ENCODE results near the gene SAA2. TPM values are rescaled to one million over a fixed set of nuclear protein-coding genes. Genes with fewer than 3 reads are reported as not detected.

SAA2 gene
- total and polyA plus RNA-seq, 2 of the 4 experiments (the other 2 are of a cell fraction): not detected

DNA sequence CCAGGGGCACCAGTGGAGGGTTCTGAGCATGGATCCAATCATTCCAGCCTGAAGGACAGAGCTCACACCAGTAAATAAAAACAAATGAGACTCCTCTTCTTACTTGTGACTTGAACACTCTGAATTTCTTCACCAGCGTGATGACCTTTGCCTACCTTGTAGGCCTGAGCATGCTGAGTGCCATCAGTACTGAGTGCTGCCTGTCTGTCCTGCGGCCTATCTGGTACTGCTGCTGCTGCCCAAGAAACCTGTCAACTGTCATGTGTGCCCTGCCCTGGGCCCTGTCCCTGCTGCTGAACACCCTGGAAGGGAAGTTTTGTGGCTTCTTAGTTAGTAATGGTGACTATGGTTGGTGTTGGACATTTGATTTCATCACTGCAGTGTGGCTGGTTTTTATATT, 51.9 kb downstream of the SAA2 start:
- no peak for ATAC-seq (ENCODE audit: low read depth)
- no TSS peak for BruUV-seq (replicated peaks)

More for the DNA sequence above, 51.9 kb downstream of the SAA2 start:
- Histone ChIP-seq H3K27ac (ENCODE audit: insufficient read depth, low read length) (no peak overlapping the region), H2BK5ac (ENCODE audit: low read depth, low read length, poor library complexity, severe bottlenecking) (no peak overlapping the region), H2BK15ac (ENCODE audit: low read depth, low read length) (no peak overlapping the region), H3K56ac (ENCODE audit: extremely low read depth, insufficient read depth, low read length) (no peak overlapping the region), H3K18ac (ENCODE audit: low read depth, low read length) (no peak overlapping the region), H2BK20ac (ENCODE audit: low read depth, low read length) (no peak overlapping the region), H3K23ac (ENCODE audit: low read depth, low read length) (no peak overlapping the region), H3K9me1 (ENCODE audit: insufficient read depth, low read length) (no peaks in the 10 kb centered on the region), H3K14ac (replicated peaks; ENCODE audit: low read depth, low read length) (no peak overlapping the region), H3K9me3 (ENCODE audit: control insufficient read depth, insufficient read depth, low read length) (no peaks in the 10 kb centered on the region), H4K5ac (ENCODE audit: low read depth, low read length) (no peak overlapping the region), H2BK120ac (ENCODE audit: low read depth, low read length) (no peak overlapping the region), H2AK9ac (replicated peaks; ENCODE audit: low read depth, low read length, poor library complexity) (no peak overlapping the region), H4K91ac (ENCODE audit: insufficient read depth, low read depth, low read length) (no peak overlapping the region), H3K9ac (ENCODE audit: low read depth, low read length) (no peak overlapping the region), H3K4ac (ENCODE audit: low read depth, low read length) (no peak overlapping the region), H2AK5ac (ENCODE audit: low read depth, low read length) (no peak overlapping the region), H4K8ac (ENCODE audit: low read depth in 2 of 2, low read length in 2 of 2) (no peak overlapping the region), H3K4me3 (ENCODE audit: insufficient read depth, low read depth, low read length) (no peak overlapping the region), H3K4me1 (ENCODE audit: control insufficient read depth, insufficient read depth, low read length) (no peaks in the 10 kb centered on the region), H3K36me3 (ENCODE audit: control insufficient read depth, insufficient read depth, low read length) (no peaks in the 10 kb centered on the region), H2AFZ (replicated peaks; ENCODE audit: low read length, poor library complexity) (no peak overlapping the region), H3K27me3 (ENCODE audit: control insufficient read depth, insufficient read depth, low read length) (no peaks in the 10 kb centered on the region), H4K20me1 (ENCODE audit: insufficient read depth, low read length) (no peaks in the 10 kb centered on the region), H3K79me1 (ENCODE audit: low read depth in 1 of 2, low read length in 2 of 2) (no peaks in the 10 kb centered on the region), H3K4me2 (ENCODE audit: low read depth, low read length) (no peak overlapping the region)
- 75% methylated on average over 2 of the region's 2 CpGs; no CpG with 5 or more reads in 1 of the 2 experiments for WGBS, 2 experiments (ENCODE audit: extremely low coverage in 2 of 2, insufficient read length in 1 of 2)
- POLR2A ChIA-PET (ENCODE audit: unreplicated experiment): no interaction called here
- DNase-seq: no peak
- intact Hi-C loops (cut with micrococcal nuclease): no loop called here
- dilution Hi-C loops (cut with HindIII; ENCODE audit: low sequenced_read_pairs, unreplicated experiment): no loop called here
- in situ Hi-C loops (cut with MboI; ENCODE audit: low sequenced_read_pairs): no loop called here
- CTCF ChIA-PET: no interaction called here
- TF ChIP-seq SMC3 (IDR thresholded peaks at IDR 0.05; ENCODE audit: low read depth, low read length) (no peak), CHD1 (IDR thresholded peaks at IDR 0.05; ENCODE audit: low read depth, low read length) (no peak)
- TF ChIP-seq, protein P1, sequence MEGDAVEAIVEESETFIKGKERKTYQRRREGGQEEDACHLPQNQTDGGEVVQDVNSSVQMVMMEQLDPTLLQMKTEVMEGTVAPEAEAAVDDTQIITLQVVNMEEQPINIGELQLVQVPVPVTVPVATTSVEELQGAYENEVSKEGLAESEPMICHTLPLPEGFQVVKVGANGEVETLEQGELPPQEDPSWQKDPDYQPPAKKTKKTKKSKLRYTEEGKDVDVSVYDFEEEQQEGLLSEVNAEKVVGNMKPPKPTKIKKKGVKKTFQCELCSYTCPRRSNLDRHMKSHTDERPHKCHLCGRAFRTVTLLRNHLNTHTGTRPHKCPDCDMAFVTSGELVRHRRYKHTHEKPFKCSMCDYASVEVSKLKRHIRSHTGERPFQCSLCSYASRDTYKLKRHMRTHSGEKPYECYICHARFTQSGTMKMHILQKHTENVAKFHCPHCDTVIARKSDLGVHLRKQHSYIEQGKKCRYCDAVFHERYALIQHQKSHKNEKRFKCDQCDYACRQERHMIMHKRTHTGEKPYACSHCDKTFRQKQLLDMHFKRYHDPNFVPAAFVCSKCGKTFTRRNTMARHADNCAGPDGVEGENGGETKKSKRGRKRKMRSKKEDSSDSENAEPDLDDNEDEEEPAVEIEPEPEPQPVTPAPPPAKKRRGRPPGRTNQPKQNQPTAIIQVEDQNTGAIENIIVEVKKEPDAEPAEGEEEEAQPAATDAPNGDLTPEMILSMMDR (conservative IDR thresholded peaks at IDR 0.05; ENCODE audit: low read depth, low read length): no peak

Small RNAs within 50 kb of the gene (microRNA-seq; reads per million reads assigned to microRNA genes)
- gene RNA5SP333 (ENCODE audit: insufficient read depth, insufficient read length) (not detected), gene RNA5SP334 (ENCODE audit: insufficient read depth, insufficient read length) (not detected)

Small RNAs within 50 kb of the gene (small RNA-seq; reads per million reads assigned to genes)
- gene RNA5SP333: 0 reads per million in 5 experiments
- gene RNA5SP334: 0 reads per million in 5 experiments

Other genes with a start within 250 kb of the SAA2 start
- 18.1 and 19.4 TPM in 2 replicates for gene SERGEF, start 235.6 kb downstream of the SAA2 start, total RNA-seq (2012; rRNA removed)
- gene SERGEF, start 235.6 kb downstream of the SAA2 start, polyA plus RNA-seq (2012; rRNA removed): 12.2 and 12.9 TPM in 2 replicates
- gene TPH1, start 202.4 kb downstream of the SAA2 start, total RNA-seq (2012; rRNA removed): under 0.01 TPM in 2 replicates
- gene TPH1, start 202.4 kb downstream of the SAA2 start, polyA plus RNA-seq (2012; rRNA removed): 0.01 and 0.07 TPM in 2 replicates
- gene SAAL1, start 142.6 kb downstream of the SAA2 start, total RNA-seq (2012; rRNA removed): 12.5 and 21.1 TPM in 2 replicates
- 12.5 and 12.8 TPM in 2 replicates for gene SAAL1, start 142.6 kb downstream of the SAA2 start, polyA plus RNA-seq (2012; rRNA removed)
- not detected in 2 replicates for gene MRGPRX3, start 116.1 kb downstream of the SAA2 start, total RNA-seq (2012; rRNA removed)
- gene MRGPRX3, start 116.1 kb downstream of the SAA2 start, polyA plus RNA-seq (2012; rRNA removed): not detected in 2 replicates
- under 0.01 TPM in 1 of 2 replicates, not detected in the other for gene MRGPRX4, start 75.8 kb downstream of the SAA2 start, total RNA-seq (2012; rRNA removed)
- 0.05 TPM in 1 of 2 replicates, not detected in the other for gene MRGPRX4, start 75.8 kb downstream of the SAA2 start, polyA plus RNA-seq (2012; rRNA removed)
- gene SAA4, start 11.9 kb downstream of the SAA2 start, total RNA-seq (2012; rRNA removed): not detected in 2 replicates
- gene SAA4, start 11.9 kb downstream of the SAA2 start, polyA plus RNA-seq (2012; rRNA removed): not detected in 2 replicates
- gene SAA1, start 17.6 kb upstream of the SAA2 start, total RNA-seq (2012; rRNA removed): not detected in 2 replicates
- not detected in 2 replicates for gene SAA1, start 17.6 kb upstream of the SAA2 start, polyA plus RNA-seq (2012; rRNA removed)
- 28.3 and 34.7 TPM in 2 replicates for gene HPS5, start 73.5 kb upstream of the SAA2 start, total RNA-seq (2012; rRNA removed)
- gene HPS5, start 73.5 kb upstream of the SAA2 start, polyA plus RNA-seq (2012; rRNA removed): 6.2 and 7.9 TPM in 2 replicates
- 67.0 and 72.8 TPM in 2 replicates for gene GTF2H1, start 73.9 kb upstream of the SAA2 start, total RNA-seq (2012; rRNA removed)
- gene GTF2H1, start 73.9 kb upstream of the SAA2 start, polyA plus RNA-seq (2012; rRNA removed): 20.7 and 25.0 TPM in 2 replicates
- gene LDHA, start 145.9 kb upstream of the SAA2 start, total RNA-seq (2012; rRNA removed): 1,735 and 2,567 TPM in 2 replicates
- 1,293 and 1,813 TPM in 2 replicates for gene LDHA, start 145.9 kb upstream of the SAA2 start, polyA plus RNA-seq (2012; rRNA removed)
- not detected in 2 replicates for gene LDHC, start 163.7 kb upstream of the SAA2 start, total RNA-seq (2012; rRNA removed)
- not detected in 2 replicates for gene LDHC, start 163.7 kb upstream of the SAA2 start, polyA plus RNA-seq (2012; rRNA removed)
- not detected in 2 replicates for gene LDHAL6A, start 207.2 kb upstream of the SAA2 start, total RNA-seq (2012; rRNA removed)
- not detected in 2 replicates for gene LDHAL6A, start 207.2 kb upstream of the SAA2 start, polyA plus RNA-seq (2012; rRNA removed)

All from IMR-90 (cell line).